OCI-LY3 (cell line): Measurements from ENCODE around the gene CCDC12.
"Not testable (repeated sequence)": the region's sequence is repeated elsewhere in the genome, so short reads cannot be mapped to it uniquely, and the experiment has no call there.

ENCODE experiments used
- H2AFZ ChIP-seq: fragments of 200-600, 300-600 bp; shearing (Covaris generic); 2 replicates; pipeline ENCODE4 v1.6.0; 2014; ENCODE audit warnings: antibody characterized with exemption, low read depth, low read length
- H3K27ac ChIP-seq: fragments of 200-600, 300-600 bp; sonication (generic); 2 replicates; pipeline ENCODE4 v1.5.1; 2014; ENCODE audit warnings: mild to moderate bottlenecking, low read length, moderate library complexity, mixed read lengths
- H3K27me3 ChIP-seq: fragments of 200-600, 300-600 bp; sonication (generic); 2 replicates; pipeline ENCODE4 v1.6.1; 2014; ENCODE audit warnings: low read depth, low read length, mixed read lengths
- H3K36me3 ChIP-seq: fragments of 200-600, 300-600 bp; sonication (generic); replicated peaks from 2 replicates; pipeline ENCODE3; 2014; ENCODE audit warnings: low read depth, low read length, mixed read lengths
- H3K4me1 ChIP-seq: fragments of 300-600, 200-600 bp; sonication (generic); 2 replicates; pipeline ENCODE4 v1.6.1; 2014; ENCODE audit warnings: low read length, mixed read lengths
- H3K4me2 ChIP-seq: fragments of 200-600, 300-600 bp; sonication (generic); 2 replicates; pipeline ENCODE4 v1.6.1; 2014; ENCODE audit warnings: low read length, mixed read lengths
- H3K4me3 ChIP-seq: fragments of 300-600, 200-600 bp; sonication (generic); 2 replicates; pipeline ENCODE4 v1.5.1; 2014; ENCODE audit warnings: antibody characterized with exemption, mild to moderate bottlenecking, low read length, moderate library complexity
- H3K79me2 ChIP-seq: fragments of 300-600, 200-600 bp; shearing (Covaris generic); 2 replicates; pipeline ENCODE4 v1.6.1; 2014; ENCODE audit warnings: mild to moderate bottlenecking, low read length, mixed read lengths
- H3K9ac ChIP-seq: fragments of 300-600, 200-600 bp; shearing (Covaris generic); 2 replicates; pipeline ENCODE4 v1.6.0; 2014; ENCODE audit warnings: mild to moderate bottlenecking, low read length, moderate library complexity
- H3K9me3 ChIP-seq: fragments of 200-600, 300-600 bp; shearing (Covaris generic); 2 replicates; pipeline ENCODE4 v1.6.1; 2014; ENCODE audit warnings: low read length, mixed read lengths; ENCODE audit not compliant: insufficient read depth
- H4K20me1 ChIP-seq: fragments of 200-600, 300-600 bp; sonication (generic); 2 replicates; pipeline ENCODE4 v1.6.1; 2016; ENCODE audit warnings: low read length, mixed read lengths; ENCODE audit not compliant: insufficient read depth
- CTCF ChIP-seq: fragments of 200-600, 300-600 bp; sonication (generic); IDR thresholded peaks from 2 replicates; pipeline ENCODE4 v1.5.1; 2014; ENCODE audit warnings: antibody characterized with exemption, low read length, low read depth
- EZH2phosphoT487 ChIP-seq: fragments of 200-600 bp; shearing (Covaris generic); IDR thresholded peaks from 2 replicates; pipeline ENCODE4 v1.6.1; 2018; ENCODE audit warnings: antibody characterized with exemption, mixed run types, low read depth

The CCDC12 gene

GRCh38 chr3:46968783-46969428 lies 7.6 kb downstream of the CCDC12 start:
- no peak overlapping the region for H3K27ac ChIP-seq
- no peaks in the 10 kb centered on the region for H3K9me3 ChIP-seq
- no peak overlapping the region for H2AFZ ChIP-seq
- H3K36me3 ChIP-seq: peaks cover 58% of the 10 kb centered on the region
- peaks cover 30% of the 10 kb centered on the region for H3K4me1 ChIP-seq
- peaks cover 83% of the 10 kb centered on the region for H4K20me1 ChIP-seq
- peaks cover 94% of the 10 kb centered on the region for H3K79me2 ChIP-seq
- H3K4me3 ChIP-seq: no peak overlapping the region
- TF ChIP-seq EZH2phosphoT487 (no peak), CTCF (no peak)
- no peak overlapping the region for H3K4me2 ChIP-seq
- no peaks in the 10 kb centered on the region for H3K27me3 ChIP-seq
- no peak overlapping the region for H3K9ac ChIP-seq

DNA sequence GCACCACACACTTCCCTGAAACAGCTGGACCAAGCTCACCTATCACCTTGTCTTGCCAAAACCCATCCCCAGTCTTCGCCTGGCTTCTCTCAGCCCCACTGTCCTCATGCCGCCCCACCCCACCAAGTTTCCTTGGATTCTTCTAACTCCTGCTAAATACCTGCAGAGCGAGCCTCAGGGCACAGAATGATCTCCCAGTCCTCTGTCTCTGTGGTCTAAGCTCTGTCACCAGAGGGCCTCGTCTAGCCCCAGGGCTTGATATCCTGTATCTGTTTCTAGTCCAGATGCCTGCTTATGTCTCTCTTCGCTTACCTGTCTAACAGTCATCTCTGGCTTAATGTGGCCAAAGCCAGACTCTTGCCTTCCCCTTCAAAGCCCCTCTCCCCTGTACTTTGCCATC lies 9.7 kb downstream of the CCDC12 start:
- no peak overlapping the region for H3K4me2 ChIP-seq
- no peaks in the 10 kb centered on the region for H3K9me3 ChIP-seq
- peaks cover 80% of the 10 kb centered on the region for H4K20me1 ChIP-seq
- peaks cover 16% of the 10 kb centered on the region for H3K4me1 ChIP-seq
- no peak overlapping the region for H3K27ac ChIP-seq
- H3K4me3 ChIP-seq: no peak overlapping the region
- H3K36me3 ChIP-seq: peaks cover 63% of the 10 kb centered on the region
- no peak overlapping the region for H2AFZ ChIP-seq
- TF ChIP-seq EZH2phosphoT487 (no peak), CTCF (no peak)
- H3K9ac ChIP-seq: no peak overlapping the region
- H3K27me3 ChIP-seq: no peaks in the 10 kb centered on the region
- peaks cover 88% of the 10 kb centered on the region for H3K79me2 ChIP-seq

- Histone ChIP-seq H3K4me3 (no peak overlapping the region), H3K4me1 (peaks cover 18% of the 10 kb centered on the region), H3K79me2 (peaks cover 88% of the 10 kb centered on the region), H3K4me2 (no peak overlapping the region), H3K36me3 (peaks cover 56% of the 10 kb centered on the region), H3K9me3 (no peaks in the 10 kb centered on the region), H2AFZ (no peak overlapping the region), H3K9ac (no peak overlapping the region), H3K27ac (no peak overlapping the region), H3K27me3 (no peaks in the 10 kb centered on the region), H4K20me1 (peaks cover 80% of the 10 kb centered on the region)
- TF ChIP-seq CTCF (no peak), EZH2phosphoT487 (no peak)
These were observed 11.4 kb downstream of the CCDC12 start for GRCh38 chr3:46965151-46965550.

- not testable (repeated sequence) for H3K4me3 ChIP-seq, H3K27ac ChIP-seq, H3K27me3 ChIP-seq, H3K4me2 ChIP-seq, H3K9me3 ChIP-seq, H2AFZ ChIP-seq, H3K9ac ChIP-seq
- Histone ChIP-seq H3K4me1 (peaks cover 23% of the 10 kb centered on the region), H3K36me3 (peaks cover 53% of the 10 kb centered on the region), H3K79me2 (peaks cover 88% of the 10 kb centered on the region), H4K20me1 (peaks cover 80% of the 10 kb centered on the region)
These were observed 12.4 kb downstream of the CCDC12 start for GRCh38 chr3:46964038-46964590.
